ENCODE results near the gene ZNF441. TPM values are rescaled to one million over a fixed set of nuclear protein-coding genes. Genes with fewer than 3 reads are reported as not detected.
A peak's percentile ranks its signal among the peaks of the same experiment; 100 is the strongest.

The ZNF441 gene
- total and polyA plus RNA-seq, 2 of the 13 experiments (the other 11 are each of a cell fraction or from before 2014, with no cell fraction given): 2.8 to 10.0 TPM

- no peak; the same call in 1 of the 2 replicates for TF ChIP-seq ZBTB25 (CRISPR knock-in tag; IDR thresholded peaks at IDR 0.05)
- 0 out of 2 replicates have a peak, but pooled peaks have one; percentile 22 for TF ChIP-seq ZNF274 (CRISPR knock-in tag; IDR thresholded peaks at IDR 0.05)
- peak; percentile 67; the same call in 1 of the 2 replicates for TF ChIP-seq ARNTL (CRISPR knock-in tag; IDR thresholded peaks at IDR 0.05)
- TF ChIP-seq CHD4 (IDR thresholded peaks at IDR 0.05; ENCODE audit: borderline replicate concordance, low read length): no peak
- peak; percentile 90; the same call in 1 of the 2 replicates for TF ChIP-seq SNAPC2 (CRISPR knock-in tag; IDR thresholded peaks at IDR 0.05)
- TF ChIP-seq MXD3 (CRISPR knock-in tag; IDR thresholded peaks at IDR 0.05): peak; percentile 12; the same call in 1 of the 2 replicates
- TF ChIP-seq MBD4 (IDR thresholded peaks at IDR 0.05; ENCODE audit: borderline replicate concordance, low read length): no peak
- 0 out of 2 replicates have a peak, but pooled peaks have one; percentile 92 for TF ChIP-seq SAFB2 (CRISPR knock-in tag; IDR thresholded peaks at IDR 0.05; ENCODE audit: borderline replicate concordance, low read depth)
- 0 out of 2 replicates have a peak, but pooled peaks have one; percentile 42 for TF ChIP-seq ZNF318 (CRISPR knock-in tag; IDR thresholded peaks at IDR 0.05)
- TF ChIP-seq RXRA (CRISPR knock-in tag; IDR thresholded peaks at IDR 0.05): peak; percentile 42; the same call in 1 of the 2 replicates
- no peak for TF ChIP-seq CENPT (CRISPR knock-in tag; IDR thresholded peaks at IDR 0.05; ENCODE audit: low read depth)
- TF ChIP-seq FOXK1 (CRISPR knock-in tag; IDR thresholded peaks at IDR 0.05; ENCODE audit: borderline replicate concordance, low read depth): 0 out of 2 replicates have a peak, but pooled peaks have one; percentile 39
- TF ChIP-seq CHD2 (IDR thresholded peaks at IDR 0.05; ENCODE audit: low read depth, low read length): 0 out of 2 replicates have a peak, but pooled peaks have one; percentile 21
- peak; percentile 76; the same call in 1 of the 2 replicates for TF ChIP-seq UBTF (CRISPR knock-in tag; IDR thresholded peaks at IDR 0.05)
Observed at GRCh38 chr19:11766597-11767591, at the start of gene ZNF441 (continued).

All from HepG2 (cell line).